Inflammatory macrophage (primary cell): ENCODE data around the gene DTX3.
A peak's percentile ranks its signal among the peaks of the same experiment; 100 is the strongest.

Experiments
- DNase-seq, 2 donors: peaks; one replicate each; pipeline ENCODE4 v3.0.0-alpha.2; 2020 to 2022

DTX3 gene

DNA sequence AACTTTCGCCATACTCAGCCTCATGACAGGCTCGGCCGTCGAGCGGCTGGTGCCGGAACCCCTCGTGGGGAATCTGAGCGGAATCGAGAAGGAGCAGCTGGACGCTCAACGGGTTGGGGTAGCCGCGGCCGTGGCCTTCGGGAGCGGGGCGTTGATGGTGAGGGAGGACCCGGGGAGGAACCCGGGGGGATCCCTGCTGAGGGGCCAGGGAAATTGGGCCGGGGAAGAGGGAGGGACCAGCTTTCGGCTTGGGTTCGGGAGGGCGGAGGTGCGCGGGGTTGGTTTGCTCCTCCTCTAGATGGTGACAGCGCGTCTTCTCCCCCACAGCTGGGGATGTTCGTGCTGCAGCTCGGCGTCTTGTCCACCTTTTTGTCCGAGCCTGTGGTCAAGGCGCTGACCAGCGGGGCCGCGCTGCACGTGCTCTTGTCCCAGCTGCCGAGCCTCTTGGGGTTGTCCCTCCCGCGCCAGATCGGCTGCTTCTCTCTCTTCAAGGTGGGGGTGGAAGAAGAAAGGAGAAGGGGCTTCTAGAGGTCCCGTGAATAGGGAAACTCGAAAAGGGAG, 16.4 kb downstream of the DTX3 start:
- DNase-seq: peak; percentile 39 to 50

DNA sequence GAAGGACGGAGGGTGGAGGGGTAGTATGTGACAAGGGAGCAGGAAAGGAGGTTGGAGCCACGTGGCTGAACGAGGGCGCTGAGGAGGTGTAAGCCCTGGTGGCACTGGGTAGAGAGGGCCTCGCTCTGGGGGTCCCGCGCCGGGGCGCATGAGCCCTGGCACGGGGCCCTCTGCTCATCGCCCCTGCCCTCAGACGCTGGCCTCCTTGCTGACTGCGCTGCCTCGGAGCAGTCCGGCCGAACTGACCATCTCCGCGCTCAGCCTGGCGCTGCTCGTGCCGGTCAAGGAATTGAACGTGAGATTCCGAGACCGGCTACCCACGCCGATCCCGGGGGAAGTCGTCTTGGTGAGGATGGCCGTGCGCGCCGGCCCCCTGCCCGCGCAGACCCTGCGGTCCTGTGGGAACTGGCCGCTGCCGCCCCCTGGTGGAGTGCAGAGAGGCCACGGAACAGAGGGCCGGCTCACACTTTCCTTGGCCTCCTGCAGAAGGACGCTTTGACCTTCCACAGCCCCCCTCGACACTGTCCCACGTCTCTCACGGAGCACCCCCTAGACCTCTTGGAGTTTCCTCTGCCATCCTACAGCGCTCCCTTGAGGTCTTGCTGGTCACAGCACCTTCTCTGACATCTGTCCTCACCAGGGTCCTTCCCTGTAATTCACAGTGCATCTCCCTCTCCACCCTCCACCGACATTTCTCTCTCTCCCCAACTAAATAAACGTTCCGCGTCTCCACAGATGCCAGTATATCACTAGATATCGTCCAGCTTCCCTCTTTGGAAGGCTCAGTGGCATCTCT, 17.1 kb downstream of the DTX3 start:
- DNase-seq: peak; percentile 27 to 41

DNA sequence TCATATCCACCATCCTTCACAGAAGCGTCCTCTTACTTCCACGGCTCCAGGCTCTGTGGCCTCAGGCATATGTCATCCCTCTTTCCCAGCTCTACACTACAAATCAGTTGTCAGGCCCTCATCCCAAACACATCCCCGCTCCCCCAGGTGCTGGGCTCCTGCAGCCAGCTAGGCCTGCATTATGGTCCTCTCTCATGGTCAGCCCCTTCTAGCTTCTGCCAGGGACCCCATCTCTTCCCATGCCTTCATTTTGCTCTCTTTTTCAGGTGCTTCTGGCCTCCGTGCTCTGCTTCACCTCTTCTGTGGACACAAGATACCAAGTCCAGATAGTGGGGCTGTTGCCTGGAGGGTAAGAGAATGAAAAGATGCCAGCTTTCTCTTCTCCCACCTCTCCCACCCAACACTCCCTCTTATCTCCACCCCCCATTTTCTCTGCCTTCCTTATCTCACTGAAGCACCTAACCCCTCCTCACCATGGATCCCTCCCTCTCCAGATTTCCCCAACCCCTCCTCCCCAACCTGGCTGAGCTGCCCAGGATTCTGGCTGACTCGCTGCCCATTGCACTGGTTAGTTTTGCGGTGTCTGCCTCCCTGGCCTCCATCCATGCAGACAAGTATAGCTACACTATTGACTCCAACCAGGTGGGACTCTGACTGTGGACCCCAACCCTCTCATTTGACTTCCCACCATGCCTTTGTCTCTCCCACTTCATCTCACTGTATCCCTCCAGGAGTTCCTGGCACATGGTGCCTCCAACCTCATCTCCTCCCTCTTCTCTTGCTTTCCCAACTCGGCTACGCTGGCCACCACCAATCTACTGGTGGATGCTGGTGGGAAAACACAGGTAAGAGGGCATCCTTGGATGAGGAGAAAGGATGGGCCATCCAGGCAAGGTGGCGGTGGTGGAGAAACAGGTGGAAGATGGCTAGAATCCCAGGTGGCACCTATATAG, 17.9 kb downstream of the DTX3 start:
- no peak for DNase-seq

DNA sequence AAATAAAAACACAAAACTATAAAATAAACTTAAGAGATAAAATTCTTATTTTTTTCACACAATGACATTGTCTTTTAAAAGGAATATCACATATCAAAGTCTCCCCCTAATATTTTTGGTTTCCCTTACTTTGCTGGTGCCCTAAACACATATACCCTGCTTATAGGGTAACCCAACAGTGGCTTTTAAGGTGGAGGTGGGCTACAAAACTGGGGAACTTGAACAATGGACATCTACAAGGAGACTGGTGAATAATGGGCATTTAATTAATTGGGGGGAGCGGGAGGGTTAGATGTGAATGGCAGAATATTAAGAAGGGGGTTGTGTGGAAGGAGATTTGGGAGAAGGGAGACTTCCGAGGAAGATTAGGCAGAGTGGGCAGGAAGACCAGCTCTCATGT, 18.8 kb downstream of the DTX3 start:
- DNase-seq: no peak

DNA sequence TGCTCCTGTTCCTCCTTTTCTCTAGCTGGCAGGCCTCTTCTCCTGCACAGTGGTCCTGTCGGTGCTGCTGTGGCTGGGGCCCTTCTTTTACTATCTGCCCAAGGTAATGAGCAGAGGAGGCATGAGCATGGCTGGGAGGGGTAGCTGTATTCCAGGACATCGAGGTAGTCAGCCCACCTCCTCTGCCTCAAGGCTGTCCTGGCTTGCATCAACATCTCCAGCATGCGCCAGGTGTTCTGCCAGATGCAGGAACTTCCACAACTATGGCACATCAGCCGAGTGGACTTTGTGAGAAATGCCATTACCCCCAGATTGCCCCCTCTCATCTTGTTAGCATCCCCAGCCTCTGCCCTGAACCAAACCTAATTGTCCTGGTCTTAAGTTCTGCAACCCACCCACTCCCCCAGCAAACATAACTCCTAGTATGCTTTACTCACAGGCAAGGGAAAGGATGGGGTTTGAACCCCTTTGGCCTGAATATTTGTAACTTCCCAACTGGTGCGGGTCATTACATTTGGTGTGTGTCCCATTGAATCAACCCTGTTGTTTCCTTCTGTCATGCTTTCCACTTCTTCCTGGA, 19.3 kb downstream of the DTX3 start:
- no peak for DNase-seq

DNA sequence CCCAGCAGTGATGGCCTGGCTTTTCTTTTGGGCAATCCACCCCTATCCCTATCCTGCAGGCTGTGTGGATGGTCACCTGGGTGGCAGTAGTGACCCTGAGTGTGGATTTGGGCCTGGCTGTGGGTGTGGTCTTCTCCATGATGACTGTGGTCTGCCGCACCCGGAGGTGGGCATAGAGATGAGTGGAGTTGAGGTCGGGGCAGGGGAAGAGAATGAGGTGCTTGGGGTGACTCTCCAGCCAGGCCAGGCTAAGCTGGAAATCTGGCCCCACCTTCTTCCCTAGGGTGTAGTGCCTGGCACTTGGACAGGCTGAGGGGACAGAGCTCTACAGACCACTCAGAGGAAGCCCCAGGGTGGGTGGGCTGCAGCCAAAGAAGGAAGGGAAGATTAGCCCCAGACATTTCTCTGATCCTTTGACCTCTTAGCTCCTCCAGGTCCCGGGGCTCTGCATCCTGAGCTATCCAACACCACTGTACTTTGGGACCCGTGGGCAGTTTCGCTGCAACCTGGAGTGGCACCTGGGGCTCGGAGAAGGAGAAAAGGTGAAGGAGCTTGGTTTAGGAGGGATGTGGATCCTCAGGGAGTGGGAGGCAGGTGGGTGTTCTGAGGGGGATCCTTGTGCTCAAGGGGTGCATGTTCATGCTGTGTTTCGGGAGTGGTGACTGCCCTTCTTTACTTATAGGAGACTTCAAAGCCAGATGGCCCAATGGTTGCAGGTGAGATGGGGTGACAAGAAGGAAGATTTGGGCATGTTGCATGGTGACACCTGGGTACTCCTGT, 20.0 kb downstream of the DTX3 start:
- no peak for DNase-seq

DNA sequence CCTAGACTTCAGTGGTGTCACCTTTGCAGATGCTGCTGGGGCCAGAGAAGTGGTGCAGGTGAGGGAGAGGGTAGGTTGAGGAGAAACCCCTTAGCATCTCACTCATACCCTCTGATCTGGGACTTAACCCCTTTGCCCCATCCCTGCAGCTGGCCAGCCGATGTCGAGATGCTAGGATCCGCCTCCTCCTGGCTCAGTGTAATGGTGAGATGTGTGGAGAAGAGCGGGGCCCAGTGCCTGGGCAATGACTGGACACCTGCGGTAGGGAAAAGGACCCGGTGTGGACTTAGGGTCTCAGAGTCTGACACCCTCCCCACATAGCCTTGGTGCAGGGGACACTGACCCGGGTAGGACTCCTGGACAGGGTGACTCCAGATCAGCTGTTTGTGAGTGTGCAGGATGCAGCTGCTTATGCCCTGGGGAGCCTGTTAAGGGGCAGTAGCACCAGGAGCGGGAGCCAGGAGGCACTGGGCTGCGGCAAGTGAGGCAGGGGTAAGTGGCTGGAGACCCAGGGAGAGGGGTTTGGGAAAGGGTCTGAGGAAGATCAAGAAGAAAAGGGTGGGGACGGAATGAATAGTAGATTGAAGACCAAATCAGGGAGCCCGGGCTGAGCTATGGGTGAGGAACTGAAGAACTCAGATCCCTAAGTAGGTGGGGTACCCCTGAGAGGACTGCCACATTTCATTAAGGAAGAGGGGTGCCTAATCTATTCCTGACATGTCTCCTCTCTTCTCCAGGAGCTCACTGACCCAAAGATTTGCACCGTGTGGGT, 20.8 kb downstream of the DTX3 start:
- no peak for DNase-seq

DNA sequence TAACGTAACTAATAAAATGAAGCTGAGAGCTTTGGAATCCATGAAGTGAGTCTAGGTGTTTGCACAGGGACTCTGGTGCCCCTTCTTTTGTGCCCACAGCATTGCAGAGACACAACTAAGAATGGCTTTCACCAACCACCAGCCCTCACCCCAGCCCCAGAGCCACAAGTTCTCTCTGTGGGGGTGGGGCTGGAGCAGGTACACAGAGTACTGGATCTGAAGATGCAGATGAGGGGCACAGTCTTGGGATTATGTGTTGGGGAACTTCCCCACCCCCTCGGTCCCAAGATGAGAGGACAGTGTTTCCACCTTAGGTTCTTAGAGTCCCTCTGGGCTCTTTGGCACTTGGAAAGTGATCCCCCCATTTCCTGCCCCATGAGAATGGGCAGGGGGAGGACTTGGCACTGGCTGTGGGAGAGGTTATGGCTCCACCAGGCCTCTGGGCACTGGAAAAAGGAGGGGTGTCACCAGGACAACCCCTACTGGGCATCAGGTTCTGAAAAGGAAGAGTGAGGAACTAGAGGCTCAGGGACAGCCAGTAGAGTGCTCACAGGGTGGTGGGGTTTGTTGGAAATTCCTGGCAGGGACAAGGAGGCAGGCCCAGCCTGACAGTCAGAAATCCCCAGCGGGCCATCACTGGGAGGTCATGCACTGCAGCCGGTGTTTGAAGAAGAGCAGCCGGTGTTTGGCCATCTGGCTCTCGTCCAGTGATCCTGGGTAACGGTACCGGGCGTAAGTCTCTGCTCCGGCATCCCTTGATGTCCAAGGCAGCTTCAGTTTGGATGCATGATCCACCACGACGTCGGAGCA, 21.7 kb downstream of the DTX3 start:
- no peak for DNase-seq

DNA sequence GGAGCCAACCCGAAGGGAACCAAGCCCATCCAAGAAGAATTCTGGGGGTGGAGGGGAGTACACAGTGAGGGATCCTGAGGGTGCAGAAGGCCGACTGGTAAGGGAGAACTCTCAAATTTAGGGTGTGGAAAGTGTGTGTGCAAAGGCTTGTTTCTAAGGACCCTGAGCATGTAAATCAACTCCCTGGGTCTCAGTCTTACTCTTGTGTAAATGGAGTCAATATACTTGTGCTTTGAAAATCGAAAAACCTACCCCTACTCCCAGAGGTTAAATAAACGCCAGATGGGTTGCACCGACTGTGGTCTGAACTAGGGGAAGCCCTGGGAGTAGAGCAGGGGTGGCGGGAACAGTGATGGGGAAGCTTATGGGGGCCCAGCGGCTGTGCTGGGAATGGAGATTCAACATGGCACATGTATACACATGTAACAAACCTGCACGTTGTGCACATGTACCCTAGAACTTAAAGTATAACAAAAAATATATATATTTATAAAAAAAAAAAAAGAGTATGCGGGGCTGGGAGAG, 22.4 kb downstream of the DTX3 start:
- no peak for DNase-seq

DNA sequence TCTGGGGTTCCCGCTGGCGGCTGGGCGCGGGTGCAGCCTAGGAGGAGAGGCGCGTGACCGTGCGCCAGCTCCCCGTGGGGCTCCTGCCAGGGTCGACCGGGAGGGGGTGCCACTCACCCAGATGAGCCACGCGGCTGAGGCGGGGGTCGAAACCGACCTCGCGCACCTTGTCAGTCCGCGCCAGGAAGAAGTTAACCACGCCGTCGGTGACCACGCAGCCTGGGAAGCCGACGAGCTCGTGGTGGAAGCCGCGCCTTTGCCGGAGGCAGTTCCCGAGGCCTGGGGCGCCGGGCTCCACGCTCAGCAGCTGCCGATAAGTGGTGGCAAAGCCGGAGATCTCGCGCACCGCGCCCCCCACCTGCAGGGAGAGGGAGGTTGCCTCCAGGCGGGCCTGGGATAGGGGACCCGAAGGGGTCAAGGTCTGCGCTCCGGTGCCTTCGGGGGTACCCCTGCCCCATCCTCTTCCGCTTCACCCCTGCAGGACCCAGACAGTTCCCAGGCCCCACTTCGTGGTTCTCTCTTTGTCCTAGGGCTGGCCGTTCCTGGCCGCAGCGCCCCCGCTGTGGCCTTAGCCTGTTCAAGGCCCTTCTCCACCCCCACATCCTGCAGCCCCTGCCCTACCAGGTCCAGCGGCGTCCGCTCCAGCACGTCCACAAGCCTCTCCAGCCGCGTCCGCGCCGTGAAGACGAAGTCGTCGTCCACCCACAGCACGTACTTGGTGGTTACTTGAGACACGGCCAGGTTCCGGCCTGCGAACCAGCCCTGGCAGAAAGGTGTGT, 23.1 kb downstream of the DTX3 start:
- peak in 1 of 2 donors; percentile 17 for DNase-seq

DNA sequence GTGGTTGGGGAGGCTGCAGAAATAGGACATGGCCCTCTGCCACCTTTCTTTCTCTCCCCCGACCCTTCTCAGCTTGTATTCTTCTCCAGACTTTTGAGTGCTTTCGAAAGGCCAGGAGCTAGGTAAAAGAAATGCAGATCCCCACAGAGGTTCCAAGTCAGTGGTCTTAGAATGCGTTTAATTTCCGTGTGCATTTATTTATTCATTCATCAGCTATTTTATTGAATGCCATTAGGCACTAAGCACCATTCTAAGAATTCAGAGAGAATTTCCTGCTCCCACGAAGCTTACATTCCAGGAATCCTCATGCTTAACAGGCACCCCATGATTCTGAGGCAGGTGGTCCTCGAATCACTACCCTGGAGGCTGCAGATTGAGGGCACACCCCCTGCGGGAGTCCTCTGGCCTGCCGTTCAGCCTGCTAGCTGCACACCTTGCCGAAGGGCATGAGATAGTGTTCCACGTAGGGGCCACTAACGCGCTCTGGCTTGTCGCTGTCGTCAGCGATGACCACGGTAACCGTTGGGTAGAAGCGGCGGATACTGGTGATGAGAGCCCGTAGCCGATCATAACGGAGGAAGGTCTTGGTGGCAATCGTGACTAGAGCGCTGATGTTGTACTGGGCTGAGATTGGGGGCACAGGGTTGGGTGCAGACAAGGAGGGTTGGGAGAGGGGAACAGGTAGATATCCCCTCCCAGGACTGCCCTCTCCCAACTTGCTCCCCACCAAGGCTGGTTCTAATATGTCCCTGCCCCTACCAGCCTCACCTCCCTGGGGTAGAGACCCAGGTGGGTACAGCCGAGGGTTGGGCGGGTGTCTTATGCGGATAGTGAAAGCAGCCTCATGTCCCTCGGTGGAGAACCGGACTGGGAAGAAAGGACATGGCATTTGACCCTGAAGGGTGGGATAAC, 23.9 kb downstream of the DTX3 start:
- no peak for DNase-seq

DNA sequence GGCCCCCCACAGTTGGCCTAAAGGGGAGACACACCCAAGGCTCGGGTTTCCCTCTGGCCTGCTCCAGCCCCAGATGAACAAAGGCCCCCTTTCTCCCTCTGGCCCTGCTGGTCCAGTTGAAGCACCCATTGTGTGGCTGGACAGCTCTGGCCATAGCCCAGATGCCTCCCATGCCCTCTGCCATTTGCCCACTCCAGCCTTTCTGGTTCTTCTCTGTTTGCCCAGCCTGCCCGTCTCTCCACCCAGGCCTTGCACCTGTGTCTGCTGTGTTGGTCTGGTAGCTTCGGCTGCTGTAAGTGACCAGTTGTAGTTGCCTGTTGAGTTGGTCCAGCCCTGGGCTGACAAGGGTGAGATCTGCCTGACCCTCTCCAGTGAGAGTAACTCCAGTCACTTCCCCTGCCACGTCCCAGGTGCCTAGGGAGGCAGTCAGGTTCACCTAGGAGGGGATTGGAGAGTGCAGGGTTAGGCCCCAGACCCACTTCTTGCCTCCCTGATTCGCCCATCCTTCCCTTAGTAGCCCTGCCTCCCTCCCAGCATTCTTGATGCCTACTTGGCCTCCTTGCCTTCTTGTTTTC, 25.4 kb downstream of the DTX3 start:
- DNase-seq: no peak

DNA sequence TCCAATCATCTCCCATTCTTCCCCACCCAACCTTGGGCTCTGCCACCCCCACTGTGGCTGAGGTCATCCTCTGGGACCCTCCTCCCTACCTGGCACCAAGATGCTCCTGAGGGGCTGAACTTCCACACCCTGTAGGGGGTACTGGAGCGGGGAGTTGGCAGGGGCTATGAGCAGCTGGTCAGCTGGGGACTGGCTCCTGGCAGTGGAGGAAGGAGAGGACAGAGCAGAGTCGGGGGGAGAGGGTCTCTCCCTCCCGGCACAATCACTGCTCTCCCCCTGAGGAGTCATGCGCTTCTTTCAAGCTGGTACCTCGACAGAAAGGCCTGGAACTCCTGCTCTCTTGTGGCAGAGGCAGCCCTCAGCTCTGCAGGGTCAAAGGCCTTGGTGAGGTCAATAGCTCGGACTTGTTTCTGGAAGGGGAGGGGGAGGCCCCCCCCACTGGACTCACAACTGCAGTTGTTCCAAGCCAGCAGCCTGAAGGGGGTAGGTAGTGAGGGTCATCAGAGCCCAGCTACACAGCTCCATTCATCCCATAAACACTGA, 26.3 kb downstream of the DTX3 start:
- no peak for DNase-seq

DNA sequence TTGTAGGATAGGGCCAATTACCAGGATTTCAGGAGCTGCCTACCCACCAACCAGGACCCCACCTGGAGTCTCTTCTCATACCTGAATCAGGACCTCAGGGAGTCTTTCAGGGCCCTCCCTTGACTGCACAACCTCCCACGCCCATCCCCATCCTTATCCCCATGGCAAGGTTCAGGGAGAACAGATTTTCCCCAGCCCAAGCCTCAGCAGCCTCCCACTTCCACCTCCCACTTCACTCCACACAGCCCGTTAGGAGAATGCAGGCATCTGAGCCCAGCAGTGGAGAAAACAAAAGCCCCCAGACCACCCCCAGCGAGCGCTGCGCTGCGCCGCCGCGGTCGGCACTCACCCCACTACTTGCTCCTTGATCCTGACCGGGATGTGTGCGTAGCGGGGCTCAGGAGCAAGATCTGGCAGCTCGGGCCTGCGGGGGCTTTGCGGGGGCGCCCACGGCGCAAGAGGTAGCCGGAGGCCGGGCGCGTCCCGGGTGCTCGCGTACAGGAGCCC, 27.0 kb downstream of the DTX3 start:
- DNase-seq: no peak

DNA sequence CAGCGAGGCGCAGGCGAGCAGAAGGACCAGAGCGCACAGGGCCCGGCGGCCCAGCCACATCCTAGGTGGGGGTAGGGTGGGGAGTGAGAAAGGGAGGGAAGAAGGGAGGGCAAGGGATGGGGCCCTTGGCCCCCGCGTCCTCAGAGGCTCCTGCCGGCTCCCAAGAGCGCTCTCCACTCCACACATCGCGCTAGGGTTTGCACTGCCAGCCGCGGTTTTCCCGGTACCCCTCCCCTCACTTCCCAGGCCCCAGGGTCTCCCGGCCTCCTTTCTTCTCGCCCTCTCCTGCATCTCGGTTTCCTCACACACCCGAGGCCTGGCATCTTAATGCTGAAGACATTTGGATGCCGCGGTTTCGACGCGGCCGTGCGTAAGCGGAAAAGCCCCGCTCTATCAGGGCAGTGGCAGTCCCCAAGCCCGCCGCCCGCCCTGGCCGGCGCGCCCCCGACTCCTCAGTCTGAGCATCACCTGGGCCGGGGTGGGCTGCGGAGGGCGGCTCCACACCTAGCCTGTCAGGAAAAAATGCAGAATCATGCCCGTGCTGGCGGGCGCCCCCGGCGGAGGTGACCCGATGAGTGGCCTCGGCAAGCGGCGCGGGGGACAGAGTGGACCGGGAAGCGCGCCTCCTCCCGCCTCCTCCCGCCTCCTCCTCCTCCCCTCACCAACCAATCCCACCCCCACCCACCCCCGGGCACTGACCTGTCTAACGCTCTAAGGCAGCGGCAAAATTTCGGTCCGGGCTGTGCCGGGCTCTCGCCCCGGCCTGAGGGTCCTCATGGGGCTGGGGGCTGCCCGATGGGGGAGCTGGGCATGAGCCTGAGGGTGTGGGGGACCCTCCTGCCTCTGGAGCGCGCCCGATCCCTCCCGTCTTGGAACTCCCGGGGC, 27.7 kb downstream of the DTX3 start:
- DNase-seq: no peak
